Measurements from ENCODE around the gene U2AF2. TPM values are rescaled to one million over a fixed set of nuclear protein-coding genes. Genes with fewer than 3 reads are reported as not detected.

U2AF2 gene
- total and polyA plus RNA-seq, 9 of the 15 experiments (the other 6 are each of a cell fraction or from before 2014, with no cell fraction given), result 3.0 to 331 (median 157) TPM

GRCh38 chr19:55669418-55670279 is 14.8 kb downstream of the U2AF2 start:
- H3K79me2 ChIP-seq (ENCODE audit: control insufficient read depth, insufficient read depth, low read length), result peaks cover 83% of the 10 kb centered on the region
- WGBS (ENCODE audit: insufficient coverage, low coverage, missing lambda C conversion rate), result 91% methylated on average over 33 of the region's 43 CpGs
- ATAC-seq (no peak), DNase-seq (ENCODE audit: extremely low read depth in 1 of 4, low spot score in 3 of 4) (no peak), FAIRE-seq (no peak)
- CTCF ChIA-PET (ENCODE audit: low intra/inter-chr PET ratio), result no interaction called here
- H3K9ac ChIP-seq (ENCODE audit: insufficient read depth in 1 of 2, low read depth in 2 of 2, low read length in 2 of 2), result no peak overlapping the region
- intact Hi-C loops (cut with micrococcal nuclease), result no loop called here
- POLR2A ChIA-PET, result interaction anchor here (1.1 to 3.1 kb wide), 2 partner anchors 13 to 15 kb away, joined by 6 to 11 read pairs; partner anchors contain the start of gene U2AF2
- no peak overlapping the region for H3K4me3 ChIP-seq
- H3K36me3 ChIP-seq (ENCODE audit: control insufficient read depth, insufficient read depth, low read length), result peaks cover 93% of the 10 kb centered on the region
- H3K4me2 ChIP-seq (ENCODE audit: insufficient read depth, low read length), result no peak overlapping the region
- H4K20me1 ChIP-seq (replicated peaks; ENCODE audit: control insufficient read depth, insufficient read depth, low read length), result peaks cover 53% of the 10 kb centered on the region
- peaks cover 5% of the 10 kb centered on the region for H3K9me1 ChIP-seq (ENCODE audit: control insufficient read depth, insufficient read depth, low read length)
- no peak for TF ChIP-seq ZNF589 (CRISPR knock-in tag; IDR thresholded peaks at IDR 0.05; ENCODE audit: low read depth)
- no peak for TF ChIP-seq ZBTB34 (CRISPR knock-in tag; IDR thresholded peaks at IDR 0.05)
- peak; percentile 28; the same call in 1 of the 2 replicates for TF ChIP-seq SUPT5H (IDR thresholded peaks at IDR 0.05)
- TF ChIP-seq POLR3G (IDR thresholded peaks at IDR 0.05; ENCODE audit: extremely low read depth, insufficient read length, insufficient replicate concordance), result no peak
- TF ChIP-seq MLLT1 (IDR thresholded peaks at IDR 0.05), result 0 out of 4 replicates have a peak, but pooled peaks of 1 of the 2 experiments have one; percentile 24
- TF ChIP-seq POLR2G (IDR thresholded peaks at IDR 0.05; ENCODE audit: low read depth, low read length), result peak; percentile 49
- peaks cover 25 to 43% of the 10 kb centered on the region in 2 experiments for H3K4me1 ChIP-seq (replicated peaks in 1 of 2; ENCODE audit: control insufficient read depth in 2 of 2, insufficient read depth in 2 of 2, low read length in 2 of 2)
- no peaks in the 10 kb centered on the region for H3K27me3 ChIP-seq (ENCODE audit: control insufficient read depth in 2 of 2, insufficient read depth in 2 of 2, low read length in 2 of 2)
- no peak overlapping the region for H3K27ac ChIP-seq (ENCODE audit: extremely low read depth, low read depth, low read length)
- no peaks in the 10 kb centered on the region for H3K9me3 ChIP-seq (replicated peaks; ENCODE audit: control insufficient read depth, insufficient read depth, low read depth, low read length)
- H2AFZ ChIP-seq (ENCODE audit: low read depth, low read length), result no peak overlapping the region
- in situ Hi-C loops (cut with MboI), result no loop called here
- no TSS peak for BruUV-seq (replicated peaks)

All from K562 (cell line).